Loucy (cell line): Measurements from ENCODE around the gene SELENOO.

Experiments
- EZH2phosphoT487 ChIP-seq: fragments of 200-600 bp; IDR thresholded peaks from 2 replicates; pipeline ENCODE4 v1.6.1; 2018; ENCODE audit warnings: antibody characterized with exemption, mild to moderate bottlenecking, moderate library complexity, borderline replicate concordance
- TF ChIP-seq, protein P1 (sequence below): fragments of 200-600 bp; sonication (generic); conservative IDR thresholded peaks from 2 replicates; pipeline ENCODE4 v1.5.1; 2014; ENCODE audit warnings: mild to moderate bottlenecking, antibody characterized with exemption, low read length

DNA sequence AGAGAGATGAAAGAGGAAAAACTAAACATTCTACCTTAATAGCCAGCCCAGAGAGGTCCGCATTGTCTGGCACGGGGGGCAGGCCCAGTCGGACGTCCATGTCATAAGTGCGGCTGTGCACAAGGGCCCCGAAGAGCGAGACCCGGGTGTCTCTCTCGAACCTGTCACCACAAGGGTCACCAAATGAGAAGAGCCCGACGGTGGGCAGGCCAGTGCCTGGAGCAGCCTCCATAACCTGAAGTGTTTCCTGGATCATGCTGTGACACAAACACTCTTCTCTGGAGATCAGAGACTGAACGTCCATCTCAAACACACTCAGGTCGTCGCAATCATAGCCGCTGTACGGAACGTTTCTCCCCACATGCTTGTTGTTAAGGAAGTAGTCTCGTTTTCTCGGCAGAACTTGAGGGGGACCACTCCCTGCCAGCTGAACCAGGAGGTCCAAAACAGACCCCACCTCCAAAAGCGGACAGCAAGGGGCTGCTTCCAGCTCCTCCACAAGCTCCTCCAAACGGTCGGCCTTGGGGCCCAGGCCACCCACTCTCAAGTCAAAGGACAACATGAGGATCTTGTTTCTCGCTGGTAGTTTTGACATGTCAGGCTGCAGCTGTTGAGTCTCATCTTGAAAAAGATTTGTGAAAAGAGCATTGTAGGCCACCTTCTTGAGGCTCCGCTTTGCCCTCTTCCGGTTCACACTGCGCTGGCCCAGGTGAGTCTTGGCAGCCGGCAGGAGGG, 43.0 kb downstream of the SELENOO start:
- TF ChIP-seq, protein P1, sequence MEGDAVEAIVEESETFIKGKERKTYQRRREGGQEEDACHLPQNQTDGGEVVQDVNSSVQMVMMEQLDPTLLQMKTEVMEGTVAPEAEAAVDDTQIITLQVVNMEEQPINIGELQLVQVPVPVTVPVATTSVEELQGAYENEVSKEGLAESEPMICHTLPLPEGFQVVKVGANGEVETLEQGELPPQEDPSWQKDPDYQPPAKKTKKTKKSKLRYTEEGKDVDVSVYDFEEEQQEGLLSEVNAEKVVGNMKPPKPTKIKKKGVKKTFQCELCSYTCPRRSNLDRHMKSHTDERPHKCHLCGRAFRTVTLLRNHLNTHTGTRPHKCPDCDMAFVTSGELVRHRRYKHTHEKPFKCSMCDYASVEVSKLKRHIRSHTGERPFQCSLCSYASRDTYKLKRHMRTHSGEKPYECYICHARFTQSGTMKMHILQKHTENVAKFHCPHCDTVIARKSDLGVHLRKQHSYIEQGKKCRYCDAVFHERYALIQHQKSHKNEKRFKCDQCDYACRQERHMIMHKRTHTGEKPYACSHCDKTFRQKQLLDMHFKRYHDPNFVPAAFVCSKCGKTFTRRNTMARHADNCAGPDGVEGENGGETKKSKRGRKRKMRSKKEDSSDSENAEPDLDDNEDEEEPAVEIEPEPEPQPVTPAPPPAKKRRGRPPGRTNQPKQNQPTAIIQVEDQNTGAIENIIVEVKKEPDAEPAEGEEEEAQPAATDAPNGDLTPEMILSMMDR, result no peak
- no peak for TF ChIP-seq EZH2phosphoT487
